OCI-M2 (cell line): ENCODE results near the gene NEU2.

Experiments
- DNase-seq: peaks from one replicate; lab custom pipeline; 2025; ENCODE audit not compliant: unreplicated experiment; lab: John Stamatoyannopoulos, UW

The NEU2 gene

DNA sequence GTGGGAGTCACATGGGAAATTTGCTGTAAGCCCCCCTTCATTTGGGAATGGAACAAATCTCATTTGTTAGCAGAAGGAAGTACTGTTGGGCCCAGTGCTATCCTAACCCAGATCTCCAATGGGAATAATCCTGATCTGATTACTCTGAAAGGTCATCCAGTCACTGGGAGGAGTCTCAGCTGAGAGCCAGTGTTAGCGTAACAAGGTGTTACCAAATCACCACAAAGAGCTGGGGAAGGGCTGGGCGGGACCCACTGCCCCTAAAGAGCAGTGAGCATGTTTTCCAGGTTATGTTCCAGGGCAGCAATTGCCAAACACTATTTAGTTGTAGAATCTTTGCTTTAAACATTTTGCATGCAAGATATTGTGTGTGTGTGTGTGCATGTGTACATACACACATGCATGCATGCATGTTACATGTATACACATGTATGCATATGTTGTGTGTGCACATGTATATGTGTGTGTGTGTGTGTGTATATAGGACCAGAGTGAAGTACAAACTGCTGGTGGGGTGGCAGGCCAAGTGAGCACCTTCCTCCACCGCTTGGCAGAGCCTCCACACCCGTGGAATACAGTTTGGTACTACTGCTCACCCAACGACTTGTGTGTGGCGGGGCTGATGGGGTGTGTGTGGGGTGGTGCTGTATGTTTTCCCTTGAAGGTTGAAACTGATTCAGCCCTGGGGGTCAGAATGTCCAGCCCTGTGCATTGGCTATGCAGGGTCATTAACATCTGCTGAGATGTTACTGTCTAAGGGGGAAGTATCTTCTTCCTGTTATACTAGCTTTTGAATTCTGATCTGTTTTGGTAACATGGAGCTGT is 42.9 kb downstream of the NEU2 start:
- DNase-seq = no peak

GRCh38 chr2:233075966-233076339 is 43.5 kb downstream of the NEU2 start:
- DNase-seq = no peak

- no peak for DNase-seq
These were observed 44.3 kb downstream of the NEU2 start for GRCh38 chr2:233076749-233077148.

DNA sequence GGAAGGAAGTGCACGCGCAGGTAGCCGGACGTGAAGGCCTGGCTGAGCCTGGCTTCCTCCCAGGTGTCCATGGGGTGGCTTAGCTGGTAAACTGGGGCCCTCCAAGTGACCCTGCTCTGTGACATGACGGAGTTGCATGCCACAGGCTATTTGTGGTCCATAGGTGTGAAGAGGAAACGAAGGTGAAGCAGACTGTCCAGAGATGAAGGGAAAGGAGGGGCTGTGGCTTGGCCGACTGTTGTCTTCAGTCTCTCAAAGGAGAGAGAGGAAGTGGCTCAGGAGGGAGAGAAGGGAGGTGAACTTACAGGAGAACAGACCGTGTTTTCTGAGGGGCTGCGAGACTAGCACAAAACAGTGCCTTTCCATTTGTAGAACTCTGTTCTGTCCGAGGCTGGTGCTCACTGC is 47.0 kb downstream of the NEU2 start:
- no peak for DNase-seq

DNA sequence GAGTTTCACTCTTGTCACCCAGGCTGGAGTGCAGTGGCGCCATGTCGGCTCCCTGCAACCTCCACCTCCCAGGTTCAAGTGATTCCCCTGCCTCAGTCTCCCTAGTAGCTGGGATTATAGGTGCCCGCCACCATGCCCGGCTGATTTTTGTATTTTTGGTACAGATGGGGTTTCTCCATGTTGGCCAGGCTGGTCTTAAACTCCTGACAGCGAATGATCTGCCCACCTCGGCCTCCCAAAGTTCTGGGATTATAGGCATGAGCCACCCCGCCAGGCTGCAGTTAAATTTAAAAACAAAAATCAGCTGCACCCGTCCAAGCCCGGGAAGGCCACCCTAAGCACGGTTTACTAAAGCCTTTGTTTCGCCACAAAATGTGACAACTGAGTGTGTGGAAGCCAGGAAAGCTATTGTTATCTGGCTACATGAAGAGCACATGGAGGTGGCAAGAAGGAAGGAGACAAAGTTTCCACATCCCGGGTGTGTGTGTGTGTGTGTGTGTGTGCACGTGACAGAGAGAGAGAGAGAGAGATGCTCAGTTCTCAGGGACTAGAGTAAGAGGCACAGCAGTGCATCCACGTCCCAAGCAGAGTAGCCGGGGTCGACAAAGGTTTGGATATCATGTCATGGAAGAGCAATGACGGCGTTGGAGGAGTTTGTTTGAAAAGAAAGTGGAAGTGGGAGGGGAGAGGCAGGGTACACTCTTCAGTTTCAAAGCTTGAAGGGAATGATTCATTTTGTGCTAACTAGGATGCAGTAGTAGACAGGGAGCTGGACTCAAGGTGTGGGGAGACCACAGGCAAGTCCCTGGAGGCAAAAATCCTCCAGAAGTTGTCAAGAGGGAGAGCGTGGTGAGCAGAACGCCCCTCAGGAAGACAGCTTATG is 47.7 kb downstream of the NEU2 start:
- DNase-seq = no peak

DNA sequence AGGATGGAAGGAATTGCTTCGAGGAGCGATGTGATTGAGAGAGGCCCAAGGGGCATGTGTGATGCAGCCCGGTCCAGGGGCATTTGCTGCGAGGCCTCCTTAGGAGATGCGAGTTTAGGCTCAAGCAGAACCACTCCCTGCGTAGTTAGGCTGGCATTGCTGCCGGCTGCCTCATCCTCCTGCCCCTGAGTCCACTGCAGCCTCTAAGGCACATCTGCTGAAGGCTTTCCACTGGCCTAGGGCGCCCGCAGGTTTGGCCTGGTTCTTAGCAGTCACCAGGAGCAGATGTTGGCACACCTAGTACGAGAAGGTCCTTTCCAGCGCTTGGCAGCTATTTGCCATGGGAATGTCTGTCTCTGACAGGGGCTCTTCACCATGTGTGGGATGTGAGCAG is 48.4 kb downstream of the NEU2 start:
- no peak for DNase-seq

DNA sequence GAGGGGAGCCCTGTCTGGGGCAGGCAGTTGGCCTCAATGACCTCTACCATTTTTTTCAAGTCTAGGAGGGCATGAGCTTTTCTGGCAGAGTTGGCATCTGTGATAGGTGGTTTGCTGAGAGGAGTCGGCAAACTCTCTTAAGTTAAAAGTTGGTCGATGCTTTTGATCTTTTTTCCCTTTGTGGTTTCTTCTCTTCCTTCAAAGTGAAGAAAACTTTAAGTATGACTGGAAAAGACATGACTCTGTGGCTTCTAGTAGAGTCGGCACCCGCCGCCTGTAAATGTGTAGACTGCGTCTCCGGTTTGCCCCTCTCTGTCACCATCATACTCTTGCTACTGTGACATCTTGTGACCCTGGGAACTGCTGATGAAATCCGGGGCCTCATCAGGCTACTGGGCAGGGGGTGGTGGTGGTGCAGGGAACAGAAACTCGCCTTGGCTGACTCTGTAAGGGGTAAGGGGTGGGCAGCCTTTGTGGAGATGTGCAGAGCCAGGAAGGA is 48.8 kb downstream of the NEU2 start:
- no peak for DNase-seq

GRCh38 chr2:233081731-233082221 is 49.3 kb downstream of the NEU2 start:
- no peak for DNase-seq

GRCh38 chr2:233082222-233082930 is 49.9 kb downstream of the NEU2 start:
- DNase-seq = no peak

GRCh38 chr2:233082931-233083755 is 50.7 kb downstream of the NEU2 start:
- DNase-seq = no peak

GRCh38 chr2:233083782-233084181 is 51.3 kb downstream of the NEU2 start:
- DNase-seq = no peak

GRCh38 chr2:233084488-233084887 is 52.0 kb downstream of the NEU2 start:
- DNase-seq = no peak
